Colonic mucosa (tissue), 4 donors: ENCODE measurements around the gene TMEM266. TPM values are rescaled to one million over a fixed set of nuclear protein-coding genes. Genes with fewer than 3 reads are reported as not detected.
A peak's percentile ranks its signal among the peaks of the same experiment; 100 is the strongest.

Experiments used
- DNase-seq: peaks from one replicate; pipeline ENCODE4 v3.0.0-alpha.2; 2020
- H3K27ac ChIP-seq: fragments of 200-600 bp; one replicate; pipeline ENCODE4 v1.8.0; 2021
- H3K27me3 ChIP-seq: fragments of 200-600 bp; one replicate; pipeline ENCODE4 v1.8.0; 2021
- H3K36me3 ChIP-seq: fragments of 200-600 bp; one replicate; pipeline ENCODE4 v1.8.0; 2021
- H3K4me1 ChIP-seq: fragments of 200-600 bp; one replicate; pipeline ENCODE4 v1.8.0; 2021; ENCODE audit warnings: mild to moderate bottlenecking
- H3K4me3 ChIP-seq: fragments of 200-600 bp; one replicate; pipeline ENCODE4 v1.8.0; 2021
- H3K9ac ChIP-seq, 2 donors: one replicate each; pipeline ENCODE4 v1.7.0; 2013; ENCODE audit warnings: control low read depth in 2 of 2, low read depth in 2 of 2, low read length in 2 of 2
- H3K9me3 ChIP-seq: fragments of 200-600 bp; one replicate; pipeline ENCODE4 v1.8.0; 2021
- intact Hi-C: fragments of 100-400 bp; cut with DNase I; formaldehyde crosslinking; loops from one replicate; pipeline ENCODE4 v1.14.1; 2022
- total RNA-seq, 2 donors: library from RNA; stranded (reverse); fragmentation: NEBNext Ultra II Directional in 1 of 2; extraction: Animal tissue kit (Norgen Biotek cat#: 25700) in 1 of 2; gene quantifications; one replicate each; pipeline ENCODE4 v1.2.1, GENCODE V29; 2021
- TF ChIP-seq, protein P1 (sequence below): fragments of 200-600 bp; IDR thresholded peaks from one replicate; pipeline ENCODE4 v1.8.0; 2022; ENCODE audit warnings: antibody characterized with exemption, mild to moderate bottlenecking
- donor health status: healthy.
- donor health status: DM: no; HTN: no; CAD: no.
- donor health status: DM: no; HTN: no; CAD: no.

TMEM266 gene
- total RNA-seq, 2 donors from 2014 or later = not detected

DNA sequence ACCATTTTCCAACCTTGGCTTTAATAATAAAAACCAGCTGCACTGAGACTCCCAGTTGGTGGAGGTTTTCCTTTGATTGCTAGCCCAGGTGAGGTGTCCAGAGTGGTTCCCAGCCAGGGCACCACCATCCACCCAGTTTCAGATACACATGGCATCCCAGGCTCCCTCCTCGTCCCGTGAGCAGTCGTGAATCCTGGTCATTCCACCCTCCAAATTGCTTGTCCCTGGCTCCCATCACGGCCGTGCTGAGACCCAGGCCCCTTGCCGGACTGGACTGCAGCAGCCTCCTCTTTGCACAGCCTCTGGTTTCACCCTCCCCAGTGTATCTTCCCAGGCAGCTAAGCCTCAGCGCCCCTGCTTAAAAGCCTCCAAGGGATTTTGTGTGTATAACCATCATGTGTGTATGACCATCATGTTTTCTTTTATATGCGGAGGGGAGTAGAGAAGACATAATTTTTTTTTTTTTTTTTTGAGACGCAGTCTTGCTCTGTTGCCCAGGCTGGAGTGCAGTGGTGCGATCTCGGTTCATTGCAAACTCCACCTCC lies 145.2 kb downstream of the TMEM266 start:
- H3K9me3 ChIP-seq = no peaks in the 10 kb centered on the region
- TF ChIP-seq, protein P1, sequence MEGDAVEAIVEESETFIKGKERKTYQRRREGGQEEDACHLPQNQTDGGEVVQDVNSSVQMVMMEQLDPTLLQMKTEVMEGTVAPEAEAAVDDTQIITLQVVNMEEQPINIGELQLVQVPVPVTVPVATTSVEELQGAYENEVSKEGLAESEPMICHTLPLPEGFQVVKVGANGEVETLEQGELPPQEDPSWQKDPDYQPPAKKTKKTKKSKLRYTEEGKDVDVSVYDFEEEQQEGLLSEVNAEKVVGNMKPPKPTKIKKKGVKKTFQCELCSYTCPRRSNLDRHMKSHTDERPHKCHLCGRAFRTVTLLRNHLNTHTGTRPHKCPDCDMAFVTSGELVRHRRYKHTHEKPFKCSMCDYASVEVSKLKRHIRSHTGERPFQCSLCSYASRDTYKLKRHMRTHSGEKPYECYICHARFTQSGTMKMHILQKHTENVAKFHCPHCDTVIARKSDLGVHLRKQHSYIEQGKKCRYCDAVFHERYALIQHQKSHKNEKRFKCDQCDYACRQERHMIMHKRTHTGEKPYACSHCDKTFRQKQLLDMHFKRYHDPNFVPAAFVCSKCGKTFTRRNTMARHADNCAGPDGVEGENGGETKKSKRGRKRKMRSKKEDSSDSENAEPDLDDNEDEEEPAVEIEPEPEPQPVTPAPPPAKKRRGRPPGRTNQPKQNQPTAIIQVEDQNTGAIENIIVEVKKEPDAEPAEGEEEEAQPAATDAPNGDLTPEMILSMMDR = no peak
- H3K9ac ChIP-seq = no peak overlapping the region
- no peaks in the 10 kb centered on the region for H3K36me3 ChIP-seq
- no peak overlapping the region for H3K27ac ChIP-seq
- intact Hi-C loops = no loop called here
- H3K4me3 ChIP-seq = no peak overlapping the region
- DNase-seq = no peak
- H3K4me1 ChIP-seq = no peaks in the 10 kb centered on the region
- H3K27me3 ChIP-seq = no peaks in the 10 kb centered on the region

DNA sequence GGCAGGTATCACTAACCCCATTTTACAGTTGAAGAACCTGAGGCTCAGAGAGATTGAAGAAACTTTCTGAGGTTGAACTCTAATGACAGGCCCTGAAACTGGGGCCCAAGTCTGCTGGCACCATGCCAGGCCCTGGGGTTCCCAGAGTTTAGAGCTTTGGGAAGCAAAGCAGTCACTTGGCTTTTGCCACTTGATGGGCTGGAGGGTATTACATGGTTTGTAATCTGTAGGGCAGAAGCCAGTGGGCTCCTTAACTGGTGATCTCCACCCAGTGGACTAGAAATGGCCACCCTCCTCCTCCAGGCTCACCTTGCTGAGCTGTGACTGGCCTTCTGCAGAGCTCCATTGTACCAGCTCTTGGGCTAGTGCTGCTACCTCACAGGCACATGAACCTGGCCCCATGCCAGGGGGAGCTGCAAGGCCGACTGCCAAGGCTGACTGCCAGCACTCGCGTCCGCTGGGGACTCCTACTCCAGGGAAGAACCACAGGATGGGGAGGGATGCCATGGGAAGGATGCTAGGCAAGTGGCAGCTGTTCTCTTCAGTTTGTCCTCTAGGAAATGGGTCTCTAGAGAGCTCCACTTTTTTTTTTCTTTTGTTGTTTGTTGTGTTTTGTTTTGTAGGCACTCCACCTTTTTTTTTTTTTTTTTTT lies 146.7 kb downstream of the TMEM266 start:
- peak; percentile 49 for DNase-seq
- intact Hi-C loops = no loop called here
- Histone ChIP-seq H3K9ac (no peak overlapping the region), H3K27ac (no peak overlapping the region), H3K9me3 (no peaks in the 10 kb centered on the region), H3K27me3 (no peaks in the 10 kb centered on the region), H3K36me3 (no peaks in the 10 kb centered on the region), H3K4me1 (no peaks in the 10 kb centered on the region), H3K4me3 (no peak overlapping the region)
- TF ChIP-seq, protein P1 = no peak

DNA sequence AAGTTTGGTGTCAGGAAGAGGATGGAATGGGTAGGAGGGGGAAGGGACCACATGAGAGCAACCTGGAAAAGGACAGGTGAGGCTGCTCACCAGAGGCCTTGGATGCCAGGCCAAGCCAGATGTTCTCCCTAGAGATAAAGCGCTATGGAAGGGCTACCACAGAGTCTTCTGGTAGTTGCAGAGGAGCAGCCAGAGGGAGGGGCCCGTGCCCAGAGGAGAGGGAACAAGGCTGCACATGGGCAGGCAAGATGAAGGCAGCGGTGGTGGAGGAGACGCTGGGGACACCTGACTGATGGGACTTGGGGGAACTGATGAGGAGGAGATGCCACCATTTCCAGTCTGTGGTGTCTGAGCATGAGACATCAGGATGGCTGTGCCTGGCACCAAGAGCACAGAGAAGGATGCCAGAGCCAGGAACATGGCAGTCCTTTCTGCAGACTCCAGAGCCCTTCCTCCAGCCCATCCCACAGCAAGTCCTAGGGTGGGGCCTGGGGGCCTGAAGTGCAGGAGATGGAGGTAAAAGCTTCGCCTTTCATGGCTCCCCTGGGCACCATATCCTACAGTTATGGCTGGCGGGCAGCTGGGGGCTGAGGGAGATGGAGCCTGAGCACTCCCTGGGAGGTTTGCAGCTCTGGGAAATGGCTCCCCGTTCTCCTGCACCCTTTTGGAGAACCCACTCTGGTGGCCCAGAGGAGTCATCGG lies 148.4 kb downstream of the TMEM266 start:
- Histone ChIP-seq H3K27ac (no peak overlapping the region), H3K36me3 (no peaks in the 10 kb centered on the region), H3K27me3 (no peaks in the 10 kb centered on the region), H3K9ac (no peak overlapping the region), H3K9me3 (no peaks in the 10 kb centered on the region), H3K4me3 (no peak overlapping the region), H3K4me1 (no peaks in the 10 kb centered on the region)
- no peak for DNase-seq
- TF ChIP-seq, protein P1 = no peak
- intact Hi-C loops = no loop called here

DNA sequence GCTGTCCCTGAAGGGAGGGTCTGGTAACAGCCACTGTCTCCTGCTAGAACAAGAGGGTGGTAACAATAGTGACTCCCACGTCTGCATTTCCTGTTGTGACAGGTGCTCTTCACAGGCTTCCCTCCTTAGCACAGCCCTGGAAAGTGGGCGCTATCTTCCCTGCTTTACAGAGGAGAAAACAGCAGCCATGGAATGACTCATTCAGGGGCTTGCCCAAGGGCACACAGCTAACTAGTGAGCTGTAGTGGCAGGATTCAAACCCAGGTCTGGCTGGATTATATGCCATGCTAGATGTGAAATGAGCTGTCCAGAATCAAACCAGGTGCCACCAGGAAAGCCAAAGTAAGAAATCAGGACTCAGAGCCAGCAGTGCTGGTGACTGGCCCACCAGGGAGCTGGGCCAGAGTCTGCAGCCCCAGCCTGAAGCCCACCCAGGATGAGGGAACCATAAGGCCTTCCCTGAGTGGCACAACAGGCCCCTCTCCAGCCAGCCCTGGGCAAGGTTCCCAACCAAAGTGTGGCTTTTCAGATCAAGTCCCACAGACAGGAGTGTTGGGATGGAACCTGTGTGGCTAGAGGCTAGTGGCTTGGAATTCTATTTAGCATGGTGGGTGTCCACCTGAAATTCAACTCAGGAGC lies 149.1 kb downstream of the TMEM266 start:
- intact Hi-C loops = no loop called here
- no peaks in the 10 kb centered on the region for H3K36me3 ChIP-seq
- no peak for DNase-seq

DNA sequence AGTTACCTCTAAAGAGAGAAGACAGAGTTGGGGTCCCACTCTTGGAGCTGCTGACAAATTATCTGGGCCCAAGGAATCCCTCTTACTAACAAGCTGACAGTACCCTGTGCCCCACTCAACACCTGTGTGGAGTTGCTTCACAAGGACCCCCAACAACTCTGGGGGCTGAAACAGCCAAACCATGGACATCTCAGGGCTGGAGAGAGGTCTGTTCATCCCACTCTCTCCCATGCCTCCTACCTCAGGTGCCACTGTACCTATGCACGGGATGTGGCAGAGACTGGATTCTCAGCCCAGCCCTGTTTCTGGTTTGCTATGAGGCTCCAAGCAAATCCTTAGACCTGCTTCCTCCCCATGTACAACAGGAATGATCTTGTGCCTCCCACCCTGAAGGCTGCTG lies 149.7 kb downstream of the TMEM266 start:
- no peak for DNase-seq
- Histone ChIP-seq H3K4me3 (no peak overlapping the region), H3K27me3 (no peaks in the 10 kb centered on the region), H3K9ac (no peak overlapping the region), H3K4me1 (no peaks in the 10 kb centered on the region), H3K9me3 (no peaks in the 10 kb centered on the region), H3K36me3 (no peaks in the 10 kb centered on the region), H3K27ac (no peak overlapping the region)
- intact Hi-C loops = no loop called here
- TF ChIP-seq, protein P1 = no peak

More for the DNA sequence above, 149.1 kb downstream of the TMEM266 start:
- TF ChIP-seq, protein P1 = no peak
- Histone ChIP-seq H3K4me1 (no peaks in the 10 kb centered on the region), H3K27me3 (no peaks in the 10 kb centered on the region), H3K9me3 (no peaks in the 10 kb centered on the region), H3K4me3 (no peak overlapping the region), H3K9ac (no peak overlapping the region), H3K27ac (no peak overlapping the region)
